A172 (cell line): ENCODE measurements around the gene PIF1. TPM values are rescaled to one million over a fixed set of nuclear protein-coding genes. Genes with fewer than 3 reads are reported as not detected.

Experiments used
- DNase-seq: peaks from one replicate; pipeline ENCODE4 v3.0.0-alpha.2; 2015; ENCODE audit warnings: low spot score
- total RNA-seq: library from RNA; depleted of rRNA; stranded (reverse); fragments of >200 nt; shearing (Covaris generic); gene quantifications from 2 replicates; pipeline ENCODE4 v1.2.3, GENCODE V29; 2014; rRNA removed

PIF1 gene
- total RNA-seq, 1 experiment from 2014 or later: 11.0 TPM

DNA sequence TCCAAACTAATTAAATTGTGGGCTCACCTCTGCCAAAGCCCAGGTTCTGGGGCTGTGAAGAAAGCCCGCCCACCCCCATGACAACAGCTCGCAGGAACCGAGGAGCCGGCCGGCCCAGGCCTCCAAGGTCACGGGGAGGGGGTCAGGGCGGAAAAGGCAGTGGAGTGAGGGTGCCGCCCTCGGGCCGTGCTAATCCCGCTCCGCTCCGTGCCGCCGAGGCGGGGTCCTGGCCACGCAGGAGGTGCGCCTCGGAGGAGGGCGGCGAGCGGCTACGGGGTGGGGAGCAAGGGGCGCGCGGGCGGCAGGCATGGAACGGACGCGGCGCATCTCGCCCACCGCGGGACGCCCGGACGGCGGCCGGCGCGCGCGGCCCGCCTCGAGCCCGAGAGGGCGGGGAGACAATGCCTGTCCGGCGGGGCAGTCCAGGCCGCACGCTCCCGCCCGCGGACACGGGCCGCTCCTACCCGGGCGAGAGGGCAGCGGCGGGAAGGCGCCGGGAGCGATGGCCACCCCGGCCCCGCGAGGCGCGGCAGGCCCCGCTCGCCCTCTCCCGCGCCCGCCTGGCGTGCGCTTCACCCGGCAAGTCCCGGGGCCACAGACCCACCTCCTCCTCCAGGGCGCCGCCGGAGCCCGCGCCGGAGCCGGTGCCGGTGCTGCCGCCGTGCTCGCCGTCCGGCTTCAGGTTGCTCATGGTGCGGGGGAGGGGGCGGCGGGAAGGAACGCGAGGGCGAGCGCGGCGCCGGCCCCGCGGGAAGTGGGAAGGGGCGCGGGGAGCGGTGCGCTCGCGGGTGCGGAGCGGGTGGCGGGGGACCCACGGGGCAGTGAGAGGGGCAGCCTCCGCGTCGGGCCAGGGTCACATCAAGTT lies 50.6 kb downstream of the PIF1 start:
- DNase-seq: no peak

DNA sequence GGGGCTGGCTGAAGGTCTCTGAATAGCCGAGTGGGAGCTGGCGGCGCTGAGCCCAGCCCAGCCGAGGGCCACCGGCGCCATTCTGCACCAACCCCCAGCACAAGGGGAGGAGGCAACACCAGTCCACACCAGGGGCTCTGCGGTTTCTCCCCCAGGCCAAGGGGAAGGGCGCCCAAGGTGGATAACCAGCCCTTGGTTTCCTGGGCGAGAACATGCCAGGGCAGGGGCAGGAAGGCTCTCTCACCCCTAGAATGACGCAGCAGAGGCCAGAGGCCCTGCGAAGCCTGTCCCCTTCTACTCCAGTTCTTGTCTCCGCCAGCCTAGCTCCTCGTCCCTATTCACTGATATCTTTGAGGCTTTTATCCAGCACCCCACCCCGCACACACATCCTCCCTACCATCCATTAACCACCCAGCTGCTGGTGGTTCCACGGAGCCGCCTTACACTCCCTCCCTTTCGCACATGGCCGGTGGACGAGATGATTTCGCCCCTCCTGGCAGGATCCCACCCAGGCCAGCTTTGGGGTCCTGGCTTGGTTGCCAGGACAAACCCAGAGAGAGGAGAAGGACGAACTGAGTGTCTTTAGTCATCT lies 51.3 kb downstream of the PIF1 start:
- DNase-seq: no peak

DNA sequence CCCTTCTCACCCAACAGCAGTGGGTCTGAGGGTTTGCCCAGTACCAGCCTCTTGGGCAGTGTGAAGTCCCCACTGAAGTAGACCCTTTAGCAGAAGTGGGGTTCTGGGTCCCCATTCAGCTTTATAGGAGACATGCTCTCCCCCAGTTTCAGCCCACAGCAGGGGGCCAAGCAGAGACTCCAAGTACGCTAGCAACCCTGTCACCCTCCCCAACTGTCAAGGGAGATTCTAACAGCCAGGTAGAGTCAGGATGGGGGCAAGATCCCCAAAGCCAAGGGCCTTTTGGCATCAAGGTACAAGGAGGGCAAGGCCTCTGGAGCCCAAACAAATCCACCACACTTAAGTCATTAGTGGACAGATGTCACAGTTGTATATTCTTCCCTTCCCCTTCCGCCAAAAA lies 51.8 kb downstream of the PIF1 start:
- no peak for DNase-seq

DNA sequence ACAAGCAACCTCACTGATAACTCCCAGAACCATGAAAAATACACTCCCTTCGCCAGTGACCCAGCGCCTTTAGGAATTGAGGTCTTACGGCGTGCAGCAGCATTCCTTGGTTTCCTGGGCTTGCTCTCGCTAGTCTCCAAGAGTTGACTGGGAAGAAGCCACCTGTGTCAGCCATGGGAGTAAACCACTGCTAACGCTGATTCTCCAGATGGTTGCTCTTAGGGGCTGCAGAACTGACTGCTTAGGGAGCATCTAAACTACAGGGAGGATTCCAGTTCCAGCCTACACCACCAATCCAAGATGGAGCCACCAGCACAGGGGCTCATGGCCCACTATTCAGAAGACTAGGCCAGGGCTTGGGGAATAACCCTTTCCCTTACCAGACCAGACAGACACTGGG lies 52.5 kb downstream of the PIF1 start:
- no peak for DNase-seq

DNA sequence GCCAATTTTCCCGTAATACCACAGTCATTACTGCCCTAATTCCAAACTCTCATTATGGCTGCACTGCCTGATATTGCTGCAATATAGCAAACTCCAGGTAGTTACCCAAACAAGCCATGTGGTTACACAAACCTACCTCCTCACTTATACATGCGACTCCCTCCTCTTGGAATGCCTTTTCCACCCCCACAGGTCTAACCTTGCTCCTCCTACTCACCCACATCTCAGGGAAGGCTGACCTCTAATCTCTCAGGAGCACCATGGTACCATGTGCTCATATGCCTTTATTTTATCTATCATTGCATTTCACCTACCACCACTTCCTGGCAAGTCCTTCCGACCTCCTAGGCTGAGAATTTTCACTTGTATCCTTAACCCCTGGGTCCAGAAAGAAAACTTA lies 53.0 kb downstream of the PIF1 start:
- no peak for DNase-seq

DNA sequence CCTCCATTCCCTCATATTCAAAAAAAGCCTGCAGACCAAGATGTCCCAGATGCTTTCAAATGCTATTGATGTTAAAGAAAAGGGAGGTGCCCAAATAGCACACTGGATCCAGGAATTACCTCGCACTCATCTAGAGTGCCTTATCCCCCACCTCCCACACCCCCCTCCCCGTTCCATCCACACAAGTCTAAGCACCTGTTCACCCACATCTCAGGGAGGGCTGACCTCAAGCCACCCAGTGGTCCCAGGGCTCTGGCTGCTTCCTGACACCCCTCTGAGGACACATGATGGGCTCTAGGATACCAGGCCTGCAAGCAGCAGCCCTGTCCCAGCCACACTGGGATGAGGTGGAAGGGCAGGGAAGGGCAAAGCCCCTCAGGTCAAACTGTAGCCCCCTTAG lies 54.8 kb downstream of the PIF1 start:
- no peak for DNase-seq

DNA sequence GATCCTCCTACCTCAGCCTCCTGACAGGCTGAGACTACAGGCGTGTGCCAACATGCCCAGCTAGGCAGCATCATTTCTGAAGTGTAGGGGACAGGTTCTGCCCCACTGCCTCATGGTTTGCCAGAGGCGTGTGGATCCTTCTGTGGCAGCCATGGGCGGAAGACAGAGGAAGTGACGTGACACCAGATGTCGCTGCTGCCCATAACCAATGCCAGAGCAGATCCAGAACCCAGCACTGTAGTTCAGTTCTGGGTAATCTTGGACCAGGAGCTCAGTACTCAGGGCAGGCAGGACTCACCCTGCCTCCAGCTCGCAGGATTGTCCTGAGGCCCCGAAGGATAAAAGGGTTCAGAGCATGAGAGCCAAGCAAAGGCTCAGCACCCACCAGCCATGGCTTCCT lies 58.2 kb downstream of the PIF1 start:
- DNase-seq: no peak

DNA sequence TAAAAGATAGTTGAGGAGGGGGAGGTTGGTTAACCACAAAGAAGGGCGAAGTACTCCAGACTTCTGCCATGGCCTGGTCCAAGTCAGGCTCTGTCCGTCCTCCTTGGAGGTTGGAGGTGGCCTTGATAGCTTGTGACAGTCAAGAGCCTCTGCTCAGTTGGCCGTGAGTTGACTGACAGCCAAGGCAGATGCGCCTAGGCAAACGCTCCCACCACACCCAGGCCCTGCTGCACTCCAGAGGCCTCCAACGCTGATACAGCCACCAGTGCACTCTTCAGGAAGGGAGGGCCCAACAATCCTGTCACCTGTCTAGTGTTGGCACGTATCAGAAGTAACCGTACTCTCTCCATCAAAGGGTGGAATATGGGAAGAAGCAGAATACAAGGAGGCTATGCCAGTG lies 59.4 kb downstream of the PIF1 start:
- DNase-seq: no peak

Other genes starting within 250 kb of the PIF1 start
- 0.50 and 0.53 TPM in 2 replicates for gene RBPMS2, start 50.1 kb downstream of the PIF1 start, total RNA-seq
- gene PLEKHO2, start 16.3 kb upstream of the PIF1 start, total RNA-seq: 15.2 and 24.3 TPM in 2 replicates
- gene ANKDD1A, start 86.3 kb upstream of the PIF1 start, total RNA-seq: 5.9 and 15.7 TPM in 2 replicates
- gene SPG21, start 164.3 kb upstream of the PIF1 start, total RNA-seq: 102 and 113 TPM in 2 replicates
- 33.4 and 47.1 TPM in 2 replicates for gene MTFMT, start 204.0 kb upstream of the PIF1 start, total RNA-seq
- not detected in 2 replicates for gene SLC51B, start 219.7 kb upstream of the PIF1 start, total RNA-seq
- gene RASL12, start 242.3 kb upstream of the PIF1 start, total RNA-seq: not detected in 2 replicates